ENCODE data around the gene NEDD8.

DNA sequence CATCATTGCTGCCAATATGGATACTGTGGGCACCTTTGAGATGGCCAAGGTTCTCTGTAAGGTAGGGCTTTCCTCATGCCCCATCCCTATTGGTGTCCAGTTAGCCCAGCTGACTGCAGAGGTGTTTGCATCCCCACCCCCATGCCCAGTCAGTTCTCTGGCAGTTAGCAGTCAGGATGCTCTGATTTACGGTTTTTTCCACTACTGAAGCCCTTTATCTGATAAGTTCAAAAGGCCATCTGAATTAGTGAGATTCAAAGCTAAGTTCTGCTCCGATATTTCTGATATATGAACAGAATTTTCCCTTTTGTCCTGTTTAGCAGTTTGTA is 1.3 kb upstream of the NEDD8 start:
- TF ChIP-seq, protein P1, sequence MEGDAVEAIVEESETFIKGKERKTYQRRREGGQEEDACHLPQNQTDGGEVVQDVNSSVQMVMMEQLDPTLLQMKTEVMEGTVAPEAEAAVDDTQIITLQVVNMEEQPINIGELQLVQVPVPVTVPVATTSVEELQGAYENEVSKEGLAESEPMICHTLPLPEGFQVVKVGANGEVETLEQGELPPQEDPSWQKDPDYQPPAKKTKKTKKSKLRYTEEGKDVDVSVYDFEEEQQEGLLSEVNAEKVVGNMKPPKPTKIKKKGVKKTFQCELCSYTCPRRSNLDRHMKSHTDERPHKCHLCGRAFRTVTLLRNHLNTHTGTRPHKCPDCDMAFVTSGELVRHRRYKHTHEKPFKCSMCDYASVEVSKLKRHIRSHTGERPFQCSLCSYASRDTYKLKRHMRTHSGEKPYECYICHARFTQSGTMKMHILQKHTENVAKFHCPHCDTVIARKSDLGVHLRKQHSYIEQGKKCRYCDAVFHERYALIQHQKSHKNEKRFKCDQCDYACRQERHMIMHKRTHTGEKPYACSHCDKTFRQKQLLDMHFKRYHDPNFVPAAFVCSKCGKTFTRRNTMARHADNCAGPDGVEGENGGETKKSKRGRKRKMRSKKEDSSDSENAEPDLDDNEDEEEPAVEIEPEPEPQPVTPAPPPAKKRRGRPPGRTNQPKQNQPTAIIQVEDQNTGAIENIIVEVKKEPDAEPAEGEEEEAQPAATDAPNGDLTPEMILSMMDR (IDR thresholded peaks at IDR 0.05; ENCODE audit: insufficient read depth, low read length, poor library complexity, severe bottlenecking): no peak
- TF ChIP-seq EZH2phosphoT487 (conservative IDR thresholded peaks at IDR 0.05; ENCODE audit: low read length): no peak

Measured in SU-DHL-6 (cell line).